Measurements from ENCODE around the gene PDE8A. TPM values are rescaled to one million over a fixed set of nuclear protein-coding genes. Genes with fewer than 3 reads are reported as not detected.

Gene PDE8A
- total and polyA plus RNA-seq, 2 experiments from 2014 or later: 5.6 to 7.5 TPM

- Mint-ChIP-seq H3K4me3 (no peak overlapping the region), H3K27ac (no peak overlapping the region), H3K27me3 (ENCODE audit: insufficient read depth, low read depth, poor library complexity) (peaks cover 4% of the 10 kb centered on the region), H3K9me3 (peaks cover 53% of the 10 kb centered on the region), H3K36me3 (ENCODE audit: low read depth) (peaks cover 38% of the 10 kb centered on the region), H3K4me1 (peaks cover 11% of the 10 kb centered on the region)
- no peak overlapping the region for H3K4me2 ChIP-seq
- no peaks in the 10 kb centered on the region for H3K9me2 ChIP-seq (ENCODE audit: insufficient read depth)
- ATAC-seq: no peak
- no peaks in the 10 kb centered on the region for H3K79me2 ChIP-seq (replicated peaks; ENCODE audit: insufficient read depth)
- no peaks in the 10 kb centered on the region for H3F3A ChIP-seq (replicated peaks; ENCODE audit: low read depth)
- TF ChIP-seq POLR2AphosphoS5 (IDR thresholded peaks at IDR 0.05; ENCODE audit: low read depth) (no peak), ZNF331 (CRISPR knock-in tag; IDR thresholded peaks at IDR 0.05; ENCODE audit: low read depth) (no peak)
- TF ChIP-seq, protein P1, sequence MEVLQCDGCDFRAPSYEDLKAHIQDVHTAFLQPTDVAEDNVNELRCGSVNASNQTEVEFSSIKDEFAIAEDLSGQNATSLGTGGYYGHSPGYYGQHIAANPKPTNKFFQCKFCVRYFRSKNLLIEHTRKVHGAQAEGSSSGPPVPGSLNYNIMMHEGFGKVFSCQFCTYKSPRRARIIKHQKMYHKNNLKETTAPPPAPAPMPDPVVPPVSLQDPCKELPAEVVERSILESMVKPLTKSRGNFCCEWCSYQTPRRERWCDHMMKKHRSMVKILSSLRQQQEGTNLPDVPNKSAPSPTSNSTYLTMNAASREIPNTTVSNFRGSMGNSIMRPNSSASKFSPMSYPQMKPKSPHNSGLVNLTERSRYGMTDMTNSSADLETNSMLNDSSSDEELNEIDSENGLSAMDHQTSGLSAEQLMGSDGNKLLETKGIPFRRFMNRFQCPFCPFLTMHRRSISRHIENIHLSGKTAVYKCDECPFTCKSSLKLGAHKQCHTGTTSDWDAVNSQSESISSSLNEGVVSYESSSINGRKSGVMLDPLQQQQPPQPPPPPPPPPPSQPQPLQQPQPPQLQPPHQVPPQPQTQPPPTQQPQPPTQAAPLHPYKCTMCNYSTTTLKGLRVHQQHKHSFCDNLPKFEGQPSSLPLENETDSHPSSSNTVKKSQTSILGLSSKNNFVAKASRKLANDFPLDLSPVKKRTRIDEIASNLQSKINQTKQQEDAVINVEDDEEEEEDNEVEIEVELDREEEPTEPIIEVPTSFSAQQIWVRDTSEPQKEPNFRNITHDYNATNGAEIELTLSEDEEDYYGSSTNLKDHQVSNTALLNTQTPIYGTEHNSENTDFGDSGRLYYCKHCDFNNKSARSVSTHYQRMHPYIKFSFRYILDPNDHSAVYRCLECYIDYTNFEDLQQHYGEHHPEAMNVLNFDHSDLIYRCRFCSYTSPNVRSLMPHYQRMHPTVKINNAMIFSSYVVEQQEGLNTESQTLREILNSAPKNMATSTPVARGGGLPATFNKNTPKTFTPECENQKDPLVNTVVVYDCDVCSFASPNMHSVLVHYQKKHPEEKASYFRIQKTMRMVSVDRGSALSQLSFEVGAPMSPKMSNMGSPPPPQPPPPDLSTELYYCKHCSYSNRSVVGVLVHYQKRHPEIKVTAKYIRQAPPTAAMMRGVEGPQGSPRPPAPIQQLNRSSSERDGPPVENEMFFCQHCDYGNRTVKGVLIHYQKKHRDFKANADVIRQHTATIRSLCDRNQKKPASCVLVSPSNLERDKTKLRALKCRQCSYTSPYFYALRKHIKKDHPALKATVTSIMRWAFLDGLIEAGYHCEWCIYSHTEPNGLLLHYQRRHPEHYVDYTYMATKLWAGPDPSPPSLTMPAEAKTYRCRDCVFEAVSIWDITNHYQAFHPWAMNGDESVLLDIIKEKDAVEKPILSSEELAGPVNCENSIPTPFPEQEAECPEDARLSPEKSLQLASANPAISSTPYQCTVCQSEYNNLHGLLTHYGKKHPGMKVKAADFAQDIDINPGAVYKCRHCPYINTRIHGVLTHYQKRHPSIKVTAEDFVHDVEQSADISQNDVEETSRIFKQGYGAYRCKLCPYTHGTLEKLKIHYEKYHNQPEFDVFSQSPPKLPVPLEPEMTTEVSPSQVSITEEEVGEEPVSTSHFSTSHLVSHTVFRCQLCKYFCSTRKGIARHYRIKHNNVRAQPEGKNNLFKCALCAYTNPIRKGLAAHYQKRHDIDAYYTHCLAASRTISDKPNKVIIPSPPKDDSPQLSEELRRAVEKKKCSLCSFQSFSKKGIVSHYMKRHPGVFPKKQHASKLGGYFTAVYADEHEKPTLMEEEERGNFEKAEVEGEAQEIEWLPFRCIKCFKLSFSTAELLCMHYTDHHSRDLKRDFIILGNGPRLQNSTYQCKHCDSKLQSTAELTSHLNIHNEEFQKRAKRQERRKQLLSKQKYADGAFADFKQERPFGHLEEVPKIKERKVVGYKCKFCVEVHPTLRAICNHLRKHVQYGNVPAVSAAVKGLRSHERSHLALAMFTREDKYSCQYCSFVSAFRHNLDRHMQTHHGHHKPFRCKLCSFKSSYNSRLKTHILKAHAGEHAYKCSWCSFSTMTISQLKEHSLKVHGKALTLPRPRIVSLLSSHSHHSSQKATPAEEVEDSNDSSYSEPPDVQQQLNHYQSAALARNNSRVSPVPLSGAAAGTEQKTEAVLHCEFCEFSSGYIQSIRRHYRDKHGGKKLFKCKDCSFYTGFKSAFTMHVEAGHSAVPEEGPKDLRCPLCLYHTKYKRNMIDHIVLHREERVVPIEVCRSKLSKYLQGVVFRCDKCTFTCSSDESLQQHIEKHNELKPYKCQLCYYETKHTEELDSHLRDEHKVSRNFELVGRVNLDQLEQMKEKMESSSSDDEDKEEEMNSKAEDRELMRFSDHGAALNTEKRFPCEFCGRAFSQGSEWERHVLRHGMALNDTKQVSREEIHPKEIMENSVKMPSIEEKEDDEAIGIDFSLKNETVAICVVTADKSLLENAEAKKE (CRISPR knock-in tag; IDR thresholded peaks at IDR 0.05): no peak
- no peaks in the 10 kb centered on the region for H3K27me3 ChIP-seq (ENCODE audit: insufficient read depth)
- H3K36me3 ChIP-seq (ENCODE audit: insufficient read depth): peaks cover 3% of the 10 kb centered on the region; the same call in 1 of the 2 replicates
- no peak overlapping the region for H3K4me3 ChIP-seq
- H2AFZ ChIP-seq: no peak overlapping the region
- no peaks in the 10 kb centered on the region for H4K20me1 ChIP-seq (replicated peaks; ENCODE audit: insufficient read depth)
- 0 out of 2 replicates have a peak, but pooled peaks cover 4% of the 10 kb centered on the region for H3K4me1 ChIP-seq (ENCODE audit: insufficient read depth)
- no peak overlapping the region for H3K27ac ChIP-seq (ENCODE audit: low read depth)
- no peak for DNase-seq (ENCODE audit: low spot score)
Observed at GRCh38 chr15:85167568-85167967, 185.9 kb downstream of the PDE8A start.

- H2AFZ ChIP-seq: peak overlapping the region; percentile 92; the same call in 1 of the 2 replicates
- peak overlapping the region; percentile 54 for H3K4me3 ChIP-seq
- no peaks in the 10 kb centered on the region for H3K79me2 ChIP-seq (replicated peaks; ENCODE audit: insufficient read depth)
- H3K36me3 ChIP-seq (ENCODE audit: insufficient read depth): 0 out of 2 replicates have a peak, but pooled peaks cover 3% of the 10 kb centered on the region
- no peaks in the 10 kb centered on the region for H4K20me1 ChIP-seq (replicated peaks; ENCODE audit: insufficient read depth)
- H3K36me3 Mint-ChIP-seq (ENCODE audit: low read depth): peaks cover 34% of the 10 kb centered on the region
- no peaks in the 10 kb centered on the region for H3K27me3 ChIP-seq (ENCODE audit: insufficient read depth)
- no peak overlapping the region for H3K27ac Mint-ChIP-seq
- no peak overlapping the region for H3K27ac ChIP-seq (ENCODE audit: low read depth)
- TF ChIP-seq JUNB (IDR thresholded peaks at IDR 0.05; ENCODE audit: unreplicated experiment) (no peak), CTCF (conservative IDR thresholded peaks at IDR 0.05; ENCODE audit: low read depth in 2 of 2) (peak; percentile 75 to 78), CREB1 (CRISPR knock-in tag; IDR thresholded peaks at IDR 0.05; ENCODE audit: low read depth) (peak; percentile 43; the same call in 1 of the 2 replicates)
- H3K9me3 Mint-ChIP-seq: peaks cover 52% of the 10 kb centered on the region
- no peaks in the 10 kb centered on the region for H3K9me2 ChIP-seq (ENCODE audit: insufficient read depth)
- H3F3A ChIP-seq (replicated peaks; ENCODE audit: low read depth): no peaks in the 10 kb centered on the region
- H3K4me1 Mint-ChIP-seq: peaks cover 11% of the 10 kb centered on the region
- peak; percentile 95 for DNase-seq (ENCODE audit: low spot score)
- ATAC-seq: peak; percentile 100
- peak overlapping the region; percentile 73 for H3K4me2 ChIP-seq
- 0 out of 2 replicates have a peak, but pooled peaks cover 4% of the 10 kb centered on the region for H3K4me1 ChIP-seq (ENCODE audit: insufficient read depth)
- H3K27me3 Mint-ChIP-seq (ENCODE audit: insufficient read depth, low read depth, poor library complexity): peaks cover 2% of the 10 kb centered on the region
- H3K4me3 Mint-ChIP-seq: peak overlapping the region; percentile 65
Observed at GRCh38 chr15:85168642-85169173, 187.1 kb downstream of the PDE8A start.
